T-helper 1 cell (primary cell): ENCODE measurements around the gene KDR.

Experiments used
- DNase-seq, 5 donors: peaks; one replicate each; pipeline ENCODE4 v3.0.0-alpha.2; 2012 to 2020

KDR gene

GRCh38 chr4:55077577-55077976 lies 47.8 kb downstream of the KDR start:
- DNase-seq, result no peak

- DNase-seq, result no peak
These were observed 49.3 kb downstream of the KDR start for GRCh38 chr4:55075823-55076716.

- DNase-seq, result no peak
These were observed 50.0 kb downstream of the KDR start for GRCh38 chr4:55075376-55075775.

- DNase-seq, result no peak
These were observed 51.0 kb downstream of the KDR start for GRCh38 chr4:55074386-55074785.

- no peak for DNase-seq
These were observed 53.4 kb downstream of the KDR start for GRCh38 chr4:55071951-55072350.

- DNase-seq, result no peak
These were observed 56.1 kb downstream of the KDR start for GRCh38 chr4:55069248-55069647.

- DNase-seq, result no peak
These were observed 56.9 kb downstream of the KDR start for GRCh38 chr4:55068522-55068921.

- no peak for DNase-seq
These were observed 59.4 kb downstream of the KDR start for GRCh38 chr4:55066018-55066417.

- DNase-seq, result no peak
These were observed 69.9 kb downstream of the KDR start for GRCh38 chr4:55055529-55055928.

- DNase-seq, result no peak
These were observed 73.9 kb downstream of the KDR start for GRCh38 chr4:55051532-55051931.

- no peak for DNase-seq
These were observed 74.9 kb downstream of the KDR start for GRCh38 chr4:55050418-55050950.

GRCh38 chr4:55038176-55038890 lies 87.1 kb downstream of the KDR start:
- no peak for DNase-seq

- no peak for DNase-seq
These were observed 87.7 kb downstream of the KDR start for GRCh38 chr4:55037728-55038127.

- DNase-seq, result no peak
These were observed 89.0 kb downstream of the KDR start for GRCh38 chr4:55036405-55036804.

- DNase-seq, result no peak
These were observed 89.5 kb downstream of the KDR start for GRCh38 chr4:55035892-55036291.

GRCh38 chr4:55033296-55033695 lies 92.1 kb downstream of the KDR start:
- no peak for DNase-seq

GRCh38 chr4:55032788-55033187 lies 92.6 kb downstream of the KDR start:
- no peak for DNase-seq

- DNase-seq, result no peak
These were observed 93.2 kb downstream of the KDR start for GRCh38 chr4:55032179-55032578.

- DNase-seq, result no peak
These were observed 94.2 kb downstream of the KDR start for GRCh38 chr4:55031158-55031557.

GRCh38 chr4:55030589-55030988 lies 94.8 kb downstream of the KDR start:
- DNase-seq, result no peak

GRCh38 chr4:55029821-55030503 lies 95.4 kb downstream of the KDR start:
- DNase-seq, result no peak

- DNase-seq, result no peak
These were observed 96.1 kb downstream of the KDR start for GRCh38 chr4:55029321-55029720.
